H1 (cell line): Measurements from ENCODE around the gene FGF6. TPM values are rescaled to one million over a fixed set of nuclear protein-coding genes. Genes with fewer than 3 reads are reported as not detected.
A peak's percentile ranks its signal among the peaks of the same experiment; 100 is the strongest.

Experiments used
- CTCF ChIA-PET: fragments of 300-600 bp; sonication (Branson Sonifier 250); formaldehyde crosslinking; loops from one replicate; lab custom pipeline; 2021; ENCODE audit not compliant: partially characterized antibody; lab: Charles Lee
- POLR2A ChIA-PET: fragments of 300-600 bp; sonication (Branson Sonifier 250); formaldehyde crosslinking; loops from one replicate; lab custom pipeline; 2021; ENCODE audit warnings: inconsistent platforms; ENCODE audit not compliant: partially characterized antibody; lab: Charles Lee
- DNase-seq, 2 experiments: peaks; one replicate each; pipeline versions ENCODE4 v3.0.0 to v3.0.0-alpha.2; 2010 to 2022; ENCODE audit warnings: low spot score in 2 of 2, low read depth in 1 of 2, mixed read lengths in 1 of 2
- FAIRE-seq: peaks from 2 replicates; lab custom pipeline; 2011; peaks lifted over from hg19 to GRCh38; lab: Jason Lieb, UNC
- H2AFZ ChIP-seq: 2 replicates; pipeline ENCODE4 v1.8.1; 2012; ENCODE audit warnings: low read length, inconsistent platforms
- H2AK5ac ChIP-seq: 2 replicates; pipeline ENCODE4 v1.6.1; 2013; ENCODE audit warnings: low read depth, low read length
- H2BK120ac ChIP-seq: replicated peaks from 2 replicates; pipeline ENCODE3; 2013; ENCODE audit warnings: low read depth, low read length, inconsistent platforms
- H2BK12ac ChIP-seq: 2 replicates; pipeline ENCODE4 v1.6.1; 2013; ENCODE audit warnings: low read depth, low read length
- H2BK15ac ChIP-seq: 2 replicates; pipeline ENCODE4 v1.6.1; 2013; ENCODE audit warnings: low read length
- H2BK20ac ChIP-seq: 2 replicates; pipeline ENCODE4 v1.6.1; 2013; ENCODE audit warnings: low read length
- H2BK5ac ChIP-seq: 2 replicates; pipeline ENCODE4 v1.6.1; 2013; ENCODE audit warnings: low read depth, low read length
- H3K14ac ChIP-seq: 2 replicates; pipeline ENCODE4 v1.6.1; 2013; ENCODE audit warnings: inconsistent platforms; ENCODE audit not compliant: insufficient read length
- H3K18ac ChIP-seq: 2 replicates; pipeline ENCODE4 v1.6.1; 2013; ENCODE audit warnings: low read length; ENCODE audit errors: extremely low read depth
- H3K23ac ChIP-seq: 2 replicates; pipeline ENCODE4 v1.6.1; 2013; ENCODE audit warnings: inconsistent platforms; ENCODE audit not compliant: insufficient read length
- H3K23me2 ChIP-seq: 2 replicates; pipeline ENCODE4 v1.6.1; 2013; ENCODE audit warnings: low read depth, low read length
- H3K27ac ChIP-seq: 2 replicates; pipeline ENCODE4 v1.6.1; 2011; ENCODE audit warnings: low read depth, low read length, inconsistent platforms
- H3K27me3 ChIP-seq, 4 experiments: replicated peaks in 1 of 4; 1 replicate in 1 of 4; 2 replicates in 3 of 4; pipeline versions ENCODE4 v1.6.1 to v1.8.1; 2011 to 2013; ENCODE audit warnings: low read length in 3 of 4, mild to moderate bottlenecking in 3 of 4, inconsistent platforms in 2 of 4, mixed read lengths in 2 of 4, moderate library complexity in 1 of 4; ENCODE audit not compliant: control insufficient read depth in 3 of 4, insufficient read depth in 3 of 4; ENCODE audit errors: extremely low read depth in 1 of 4
- H3K36me3 ChIP-seq, 4 experiments: 2 replicates each; pipeline versions ENCODE4 v1.6.1 to v1.8.1; 2011 to 2013; ENCODE audit warnings: mild to moderate bottlenecking in 4 of 4, low read length in 3 of 4, moderate library complexity in 2 of 4, control low read depth in 1 of 4, inconsistent platforms in 1 of 4; ENCODE audit not compliant: insufficient read depth in 4 of 4, control insufficient read depth in 2 of 4
- H3K4ac ChIP-seq: replicated peaks from 2 replicates; pipeline ENCODE3; 2013; ENCODE audit warnings: low read length, low read depth, mixed read lengths, inconsistent platforms; ENCODE audit not compliant: insufficient read length
- H3K4me1 ChIP-seq, 4 experiments: replicated peaks in 1 of 4; 1 replicate in 1 of 4; 2 replicates in 3 of 4; pipeline versions ENCODE4 v1.6.1 to v1.8.1; 2011 to 2013; ENCODE audit warnings: low read length in 3 of 4, inconsistent platforms in 2 of 4, mixed read lengths in 1 of 4; ENCODE audit not compliant: insufficient read depth in 4 of 4, control insufficient read depth in 3 of 4
- H3K4me2 ChIP-seq, 2 experiments: 2 replicates each; pipeline versions ENCODE4 v1.6.1 to v1.8.1; 2011 to 2013; ENCODE audit warnings: low read depth in 2 of 2, low read length in 2 of 2, control low read depth in 1 of 2, inconsistent platforms in 1 of 2, mild to moderate bottlenecking in 1 of 2; ENCODE audit not compliant: insufficient read depth in 1 of 2
- H3K4me3 ChIP-seq, 4 experiments: fragments of 200-600, 300-600 bp in 1 of 4; sonication (generic), shearing (Covaris generic), sonication (Bioruptor Twin) in 1 of 4; 2 replicates each; pipeline versions ENCODE4 v1.5.1 to v1.8.1; 2011 to 2016; ENCODE audit warnings: low read length in 4 of 4, low read depth in 3 of 4, control low read depth in 2 of 4, inconsistent platforms in 2 of 4, mild to moderate bottlenecking in 2 of 4, mixed read lengths in 1 of 4, moderate library complexity in 1 of 4; ENCODE audit not compliant: insufficient read depth in 2 of 4; ENCODE audit errors: extremely low read depth in 1 of 4
- H3K56ac ChIP-seq: replicated peaks from 2 replicates; pipeline ENCODE3; 2013; ENCODE audit warnings: low read depth, mild to moderate bottlenecking, mixed read lengths, low read length, inconsistent platforms; ENCODE audit not compliant: insufficient read length
- H3K79me1 ChIP-seq: 2 replicates; pipeline ENCODE4 v1.6.1; 2013; ENCODE audit warnings: low read depth, low read length, control low read depth
- H3K79me2 ChIP-seq, 2 experiments: 2 replicates each; pipeline versions ENCODE4 v1.6.1 to v1.8.1; 2012 to 2013; ENCODE audit warnings: low read length in 2 of 2, mild to moderate bottlenecking in 2 of 2, inconsistent platforms in 1 of 2; ENCODE audit not compliant: insufficient read depth in 2 of 2, control insufficient read depth in 1 of 2
- H3K9ac ChIP-seq, 4 experiments: replicated peaks in 1 of 4; 1 replicate in 1 of 4; 2 replicates in 3 of 4; pipeline versions ENCODE4 v1.6.1 to v1.8.1; 2011 to 2013; ENCODE audit warnings: low read depth in 3 of 4, low read length in 3 of 4, control low read depth in 2 of 4, mild to moderate bottlenecking in 2 of 4, moderate library complexity in 2 of 4, inconsistent platforms in 1 of 4; ENCODE audit errors: extremely low read depth in 1 of 4
- H3K9me3 ChIP-seq, 2 experiments: 2 replicates each; pipeline versions ENCODE4 v1.6.1 to v1.8.1; 2012 to 2013; ENCODE audit warnings: mild to moderate bottlenecking in 2 of 2, moderate library complexity in 2 of 2, control low read depth in 1 of 2, inconsistent platforms in 1 of 2, low read depth in 1 of 2, low read length in 1 of 2, mixed read lengths in 1 of 2; ENCODE audit not compliant: insufficient read depth in 2 of 2
- H4K20me1 ChIP-seq, 2 experiments: replicated peaks in 1 of 2; 2 replicates each; pipeline versions ENCODE3 to v1.8.1; 2011 to 2013; ENCODE audit warnings: inconsistent platforms in 2 of 2, low read length in 2 of 2, mild to moderate bottlenecking in 1 of 2; ENCODE audit not compliant: insufficient read depth in 2 of 2, control insufficient read depth in 1 of 2
- H4K5ac ChIP-seq: 2 replicates; pipeline ENCODE4 v1.6.1; 2013; ENCODE audit warnings: low read length, low read depth, mixed read lengths, inconsistent platforms; ENCODE audit not compliant: insufficient read length
- H4K8ac ChIP-seq: 2 replicates; pipeline ENCODE4 v1.8.0; 2013; ENCODE audit warnings: mild to moderate bottlenecking, moderate library complexity, low read length, inconsistent platforms; ENCODE audit not compliant: insufficient read depth; ENCODE audit errors: extremely low read depth
- H4K91ac ChIP-seq: replicated peaks from 2 replicates; pipeline ENCODE3; 2013; ENCODE audit warnings: low read length, mixed read lengths, inconsistent platforms; ENCODE audit not compliant: insufficient read length
- ASH2L ChIP-seq: fragments of 200-600, 300-600 bp; sonication (generic); IDR thresholded peaks from one replicate; pipeline ENCODE4 v1.7.1; 2017; ENCODE audit warnings: low read length
- BCL11A ChIP-seq, 2 experiments: IDR thresholded peaks; one replicate each; pipeline ENCODE4 v1.6.1; 2011; ENCODE audit warnings: low read depth in 2 of 2, low read length in 2 of 2, mild to moderate bottlenecking in 2 of 2
- JUND ChIP-seq: IDR thresholded peaks from 2 replicates; pipeline ENCODE4 v1.6.1; 2011; ENCODE audit warnings: mild to moderate bottlenecking, improper control_type of control experiment, low read length
- MAFK ChIP-seq: IDR thresholded peaks from 2 replicates; pipeline ENCODE4 v1.6.1; 2012; ENCODE audit warnings: low read depth, mild to moderate bottlenecking, improper control_type of control experiment, low read length
- POLR2AphosphoS5 ChIP-seq: IDR thresholded peaks from 2 replicates; pipeline ENCODE4 v1.6.1; 2011; ENCODE audit warnings: low read depth, low read length
- RBBP5 ChIP-seq: IDR thresholded peaks from 2 replicates; pipeline ENCODE4 v1.7.1; 2012; ENCODE audit warnings: low read depth, mild to moderate bottlenecking, inconsistent platforms, low read length, moderate library complexity, borderline replicate concordance
- TAF7 ChIP-seq: optimal IDR thresholded peaks from 2 replicates; pipeline ENCODE3; 2011; ENCODE audit warnings: low read depth, mild to moderate bottlenecking, inconsistent platforms, low read length, moderate library complexity, borderline replicate concordance
- TCF12 ChIP-seq: IDR thresholded peaks from 2 replicates; pipeline ENCODE4 v1.6.1; 2011; ENCODE audit warnings: low read depth, mild to moderate bottlenecking, low read length
- WGBS, 2 experiments: shearing (Covaris generic) in 1 of 2; methylation state at CpG; one replicate each; pipeline versions ENCODE4 v1.1.6 to v1.1.7; 2013 to 2015; ENCODE audit warnings: low lambda C conversion rate in 2 of 2, mixed read lengths in 2 of 2, inconsistent platforms in 1 of 2, low coverage in 1 of 2, missing lambda C conversion rate in 1 of 2; ENCODE audit not compliant: insufficient replicate concordance in 2 of 2, insufficient coverage in 1 of 2, insufficient read length in 1 of 2; ENCODE audit errors: extremely low coverage in 1 of 2, missing lambda C conversion rate in 1 of 2; 5-methylcytosine and 5-hydroxymethylcytosine counted together
- polyA plus RNA-seq, 7 experiments: library from polyadenylated mRNA; depleted of rRNA in 3 of 7; stranded (reverse) in 5 of 7; unstranded in 2 of 7; fragments of >200 nt in 5 of 7; fragments of 200-250 nt in 2 of 7; gene quantifications; 1 replicate in 5 of 7; 2 replicates in 1 of 7; 4 replicates in 1 of 7; pipeline versions ENCODE4 v1.2.1 to v1.2.3, GENCODE V29; 2011 to 2013; ENCODE audit warnings: missing spikeins in 2 of 7, mixed read lengths in 2 of 7
- total RNA-seq: library from RNA; stranded (reverse); fragmentation: NEBNext Ultra II Directional; extraction: Animal tissue kit (Norgen Biotek cat#: 25700); gene quantifications from 2 replicates; pipeline ENCODE4 v1.2.1, GENCODE V29; 2021
- TF ChIP-seq, protein P1 (sequence below): IDR thresholded peaks from 2 replicates; pipeline ENCODE4 v1.6.1; 2011; ENCODE audit warnings: low read depth, mild to moderate bottlenecking, low read length; ENCODE audit not compliant: insufficient read depth

FGF6 gene
- total and polyA plus RNA-seq, 2 of the 8 experiments (the other 6 are each of a cell fraction or from before 2014, with no cell fraction given) = not detected

DNA sequence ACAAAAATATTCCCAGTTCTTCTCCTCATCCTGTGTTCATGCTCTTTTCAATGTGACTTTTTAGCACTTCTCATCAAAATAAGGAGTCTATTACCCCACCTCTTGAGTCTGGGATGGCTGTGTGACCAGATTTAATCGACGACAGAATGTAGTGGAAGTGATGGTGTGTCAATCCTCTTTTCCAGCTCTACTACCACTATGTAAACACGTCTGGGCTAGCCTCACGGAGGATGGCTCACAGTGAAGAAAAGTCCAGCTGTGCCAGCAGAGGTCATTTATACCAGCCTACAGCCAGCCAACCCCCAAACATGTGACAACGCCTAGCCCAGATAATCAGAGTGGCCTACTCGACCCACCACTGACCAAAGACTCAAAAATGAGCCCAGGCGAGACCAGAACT is 37.3 kb upstream of the FGF6 start:
- 0 out of 2 replicates have a peak overlapping the region, but pooled peaks have one; percentile 44 for H2BK20ac ChIP-seq
- no peak overlapping the region for H3K9ac ChIP-seq
- H3K27me3 ChIP-seq = no peaks in the 10 kb centered on the region
- ChIA-PET POLR2A (no interaction called here), CTCF (interaction anchor here (2.5 kb wide), 1 partner anchor 11 kb away, joined by 10 read pairs; no protein-coding TSS in a partner anchor)
- H3K9me3 ChIP-seq = peaks cover 4% of the 10 kb centered on the region in 2 experiments; a peak in 3 of 4 replicates
- H3K4me2 ChIP-seq = no peak overlapping the region
- no peak overlapping the region for H2BK12ac ChIP-seq
- H3K79me2 ChIP-seq = no peaks in the 10 kb centered on the region
- no peak overlapping the region for H4K8ac ChIP-seq
- H3K79me1 ChIP-seq = no peaks in the 10 kb centered on the region
- no peak overlapping the region for H2AFZ ChIP-seq
- no peak for TF ChIP-seq ASH2L
- no peak for TF ChIP-seq MAFK
- TF ChIP-seq JUND = no peak
- TF ChIP-seq, protein P1, sequence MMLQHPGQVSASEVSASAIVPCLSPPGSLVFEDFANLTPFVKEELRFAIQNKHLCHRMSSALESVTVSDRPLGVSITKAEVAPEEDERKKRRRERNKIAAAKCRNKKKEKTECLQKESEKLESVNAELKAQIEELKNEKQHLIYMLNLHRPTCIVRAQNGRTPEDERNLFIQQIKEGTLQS = no peak
- TF ChIP-seq TCF12 = no peak
- TF ChIP-seq TAF7 = no peak
- TF ChIP-seq RBBP5 = no peak
- TF ChIP-seq BCL11A (IDR thresholded peaks at IDR 0.05; ENCODE audit: low read depth in 2 of 2, low read length in 2 of 2) = no peak
- no peak for TF ChIP-seq POLR2AphosphoS5
- H2AK5ac ChIP-seq = no peak overlapping the region
- H4K91ac ChIP-seq = no peak overlapping the region
- no peak overlapping the region for H2BK120ac ChIP-seq
- H3K4me3 ChIP-seq = no peak overlapping the region
- H3K36me3 ChIP-seq = peaks cover 0 to 2% (median 0%) of the 10 kb centered on the region in 4 experiments; a peak in 1 of 8 replicates
- H3K23me2 ChIP-seq = no peaks in the 10 kb centered on the region
- H3K56ac ChIP-seq = no peak overlapping the region
- peaks cover 0 to 3% (median 1%) of the 10 kb centered on the region in 4 experiments; a peak in 4 of 7 replicates for H3K4me1 ChIP-seq
- H2BK15ac ChIP-seq = no peak overlapping the region
- FAIRE-seq = no peak
- no peak overlapping the region for H3K27ac ChIP-seq
- H3K23ac ChIP-seq = no peak overlapping the region
- DNase-seq = no peak
- H3K4ac ChIP-seq = no peak overlapping the region
- WGBS, 2 experiments = 88% methylated on average over 7 of the region's 7 CpGs; no CpG with 5 or more reads in 1 of the 2 experiments
- no peak overlapping the region for H3K18ac ChIP-seq
- no peak overlapping the region for H2BK5ac ChIP-seq
- no peaks in the 10 kb centered on the region for H4K20me1 ChIP-seq
- H3K14ac ChIP-seq = no peak overlapping the region
- no peak overlapping the region for H4K5ac ChIP-seq
